Left lung (tissue), 10 donors: ENCODE data around the gene KRTAP5-8. TPM values are rescaled to one million over a fixed set of nuclear protein-coding genes. Genes with fewer than 3 reads are reported as not detected.
"Not testable (repeated sequence)": the region's sequence is repeated elsewhere in the genome, so short reads cannot be mapped to it uniquely, and the experiment has no call there.

Source experiments
- ATAC-seq: fragments of 200-7000 bp; cut with Tn5 transposase; one replicate; pipeline ENCODE4 v1.9.1; 2020; ENCODE audit warnings: moderate library complexity
- DNase-seq, 4 donors: peaks; one replicate each; pipeline ENCODE4 v3.0.0-alpha.2; 2013 to 2020
- H3K27ac ChIP-seq, 2 donors: fragments of 200-600 bp; sonication (generic) in 1 of 2; one replicate each; pipeline versions ENCODE4 v1.5.0 to v1.8.0; 2020 to 2021
- H3K27me3 ChIP-seq, 2 donors: fragments of 200-600 bp; sonication (generic) in 1 of 2; one replicate each; pipeline versions ENCODE4 v1.5.0 to v1.8.0; 2020 to 2021
- H3K36me3 ChIP-seq, 2 donors: fragments of 200-600 bp; sonication (generic) in 1 of 2; one replicate each; pipeline versions ENCODE4 v1.5.0 to v1.8.0; 2020 to 2021
- H3K4me1 ChIP-seq, 2 donors: fragments of 200-600 bp; one replicate each; pipeline ENCODE4 v1.8.0; 2021
- H3K4me3 ChIP-seq, 2 donors: fragments of 200-600 bp; sonication (generic) in 1 of 2; one replicate each; pipeline versions ENCODE4 v1.5.0 to v1.8.0; 2020 to 2021; ENCODE audit warnings: mild to moderate bottlenecking in 1 of 2
- H3K9me3 ChIP-seq, 2 donors: fragments of 200-600 bp; sonication (generic) in 1 of 2; one replicate each; pipeline versions ENCODE4 v1.5.0 to v1.8.0; 2020 to 2021
- intact Hi-C, 2 donors: fragments of 100-400 bp; cut with DNase I; formaldehyde crosslinking; loops; one replicate each; pipeline versions ENCODE4 v1.11.2 to v1.14.2; 2022
- polyA plus RNA-seq, 6 donors: library from polyadenylated mRNA; unstranded; fragments of 120-200 nt; gene quantifications; one replicate each; pipeline ENCODE4 v1.2.1, GENCODE V29; 2013; ENCODE audit not compliant: insufficient read length in 6 of 6
- total RNA-seq, 2 donors: library from RNA; stranded (reverse); fragmentation: NEBNext Ultra II Directional; extraction: Animal tissue kit (Norgen Biotek cat#: 25700); gene quantifications; one replicate each; pipeline ENCODE4 v1.2.1, GENCODE V29; 2021
- TF ChIP-seq, protein P1 (sequence below), 2 donors: fragments of 200-600 bp; sonication (generic) in 1 of 2; IDR thresholded peaks; one replicate each; pipeline versions ENCODE4 v1.5.0 to v1.8.0; 2021; ENCODE audit warnings: antibody characterized with exemption in 2 of 2
- donor health status: DM: no; HTN: yes; CAD: no.
- donor health status: DM: no; HTN: no; CAD: no.

Gene KRTAP5-8
- total and polyA plus RNA-seq, 8 donors: 0.21 to 0.49 (median 0.31) TPM; not detected in 5

DNA sequence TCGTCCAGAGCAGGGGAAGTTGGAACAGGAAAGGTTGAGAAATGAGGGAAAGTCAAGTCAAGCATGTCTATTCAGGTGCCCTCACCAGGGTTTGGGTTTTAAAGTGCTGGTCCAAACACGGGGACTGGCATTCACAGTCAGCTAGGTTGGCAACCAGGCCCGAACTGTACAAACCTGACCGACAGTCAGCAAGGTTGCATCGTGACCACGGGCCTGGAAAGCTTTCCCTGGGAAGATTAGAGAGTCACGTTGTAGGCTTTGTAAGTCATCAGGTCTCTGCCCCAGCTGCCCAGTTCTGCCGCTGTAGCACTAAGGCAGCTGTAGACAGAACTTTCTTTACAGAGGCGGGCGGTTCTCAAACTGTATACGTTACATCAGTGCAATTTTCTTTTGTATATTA, 35.0 kb downstream of the KRTAP5-8 start:
- DNase-seq (no peak), ATAC-seq (no peak)
- TF ChIP-seq, protein P1, sequence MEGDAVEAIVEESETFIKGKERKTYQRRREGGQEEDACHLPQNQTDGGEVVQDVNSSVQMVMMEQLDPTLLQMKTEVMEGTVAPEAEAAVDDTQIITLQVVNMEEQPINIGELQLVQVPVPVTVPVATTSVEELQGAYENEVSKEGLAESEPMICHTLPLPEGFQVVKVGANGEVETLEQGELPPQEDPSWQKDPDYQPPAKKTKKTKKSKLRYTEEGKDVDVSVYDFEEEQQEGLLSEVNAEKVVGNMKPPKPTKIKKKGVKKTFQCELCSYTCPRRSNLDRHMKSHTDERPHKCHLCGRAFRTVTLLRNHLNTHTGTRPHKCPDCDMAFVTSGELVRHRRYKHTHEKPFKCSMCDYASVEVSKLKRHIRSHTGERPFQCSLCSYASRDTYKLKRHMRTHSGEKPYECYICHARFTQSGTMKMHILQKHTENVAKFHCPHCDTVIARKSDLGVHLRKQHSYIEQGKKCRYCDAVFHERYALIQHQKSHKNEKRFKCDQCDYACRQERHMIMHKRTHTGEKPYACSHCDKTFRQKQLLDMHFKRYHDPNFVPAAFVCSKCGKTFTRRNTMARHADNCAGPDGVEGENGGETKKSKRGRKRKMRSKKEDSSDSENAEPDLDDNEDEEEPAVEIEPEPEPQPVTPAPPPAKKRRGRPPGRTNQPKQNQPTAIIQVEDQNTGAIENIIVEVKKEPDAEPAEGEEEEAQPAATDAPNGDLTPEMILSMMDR (IDR thresholded peaks at IDR 0.05): no peak
- H3K27me3 ChIP-seq: no peaks in the 10 kb centered on the region
- H3K4me3 ChIP-seq: no peak overlapping the region
- intact Hi-C loops: no loop called here
- H3K36me3 ChIP-seq: no peaks in the 10 kb centered on the region
- H3K27ac ChIP-seq: no peak overlapping the region
- H3K9me3 ChIP-seq: no peaks in the 10 kb centered on the region
- no peaks in the 10 kb centered on the region for H3K4me1 ChIP-seq

DNA sequence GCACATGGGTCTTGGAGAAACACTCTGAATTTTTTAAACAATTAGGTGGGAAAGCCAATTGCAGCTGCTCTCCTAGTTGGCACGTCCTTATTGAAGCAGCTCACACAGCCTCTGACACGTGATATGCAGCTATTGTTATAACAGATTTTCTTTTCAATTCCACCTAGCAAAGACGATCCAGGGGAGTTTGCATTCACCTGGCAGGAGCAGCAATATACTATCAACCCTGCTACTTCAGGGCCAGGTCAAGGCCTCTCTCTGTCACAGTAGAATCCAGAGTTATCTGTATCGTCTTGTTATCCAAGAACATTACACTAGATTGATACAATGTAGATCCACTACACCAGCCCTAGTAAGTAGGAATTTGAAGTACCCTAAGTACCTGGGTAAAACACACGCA, 36.6 kb downstream of the KRTAP5-8 start:
- no peaks in the 10 kb centered on the region for H3K9me3 ChIP-seq
- TF ChIP-seq, protein P1 (IDR thresholded peaks at IDR 0.05): no peak
- no peak for ATAC-seq
- H3K36me3 ChIP-seq: no peaks in the 10 kb centered on the region
- DNase-seq: no peak
- no peak overlapping the region for H3K4me3 ChIP-seq
- H3K27me3 ChIP-seq: no peaks in the 10 kb centered on the region
- intact Hi-C loops: no loop called here
- no peaks in the 10 kb centered on the region for H3K4me1 ChIP-seq
- no peak overlapping the region for H3K27ac ChIP-seq

DNA sequence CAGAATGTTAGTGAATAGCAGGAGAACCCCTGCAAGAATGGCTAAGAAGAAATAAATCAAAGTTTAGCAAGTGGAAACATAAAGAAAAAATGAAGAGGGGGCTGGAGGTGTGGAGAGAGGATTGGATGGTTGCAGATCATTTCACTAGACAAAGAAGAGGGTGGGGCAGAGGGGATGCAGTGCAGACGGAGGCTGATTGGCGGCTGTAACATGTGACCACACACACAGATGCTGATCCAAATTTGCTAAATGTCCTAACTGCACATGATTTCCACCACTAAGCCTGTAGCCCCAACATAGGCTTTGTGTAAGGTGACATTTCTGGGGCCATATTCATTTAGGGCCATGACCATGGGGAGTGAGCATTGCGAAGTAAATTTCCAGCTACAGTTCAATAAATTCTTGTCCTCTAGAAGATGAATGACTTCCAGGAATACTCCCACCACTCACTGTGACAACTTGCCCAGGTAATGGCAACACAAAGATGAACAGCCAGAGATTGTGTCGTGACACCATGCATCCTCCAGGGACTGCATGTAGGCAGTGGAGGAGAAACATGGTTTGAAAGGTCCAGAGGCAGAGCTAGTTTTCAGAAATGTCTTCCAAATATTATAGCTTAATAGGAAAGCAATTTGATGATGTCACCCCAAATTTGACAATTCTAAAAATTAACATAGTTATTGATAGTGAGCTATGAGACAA, 38.0 kb downstream of the KRTAP5-8 start:
- ATAC-seq (no peak), DNase-seq (no peak)
- intact Hi-C loops: no loop called here
- no peaks in the 10 kb centered on the region for H3K27me3 ChIP-seq
- H3K4me1 ChIP-seq: peaks cover 0 to 6% of the 10 kb centered on the region in 2 donors
- H3K36me3 ChIP-seq: no peaks in the 10 kb centered on the region
- TF ChIP-seq, protein P1 (IDR thresholded peaks at IDR 0.05): no peak
- H3K9me3 ChIP-seq: no peaks in the 10 kb centered on the region
- H3K27ac ChIP-seq: no peak overlapping the region
- no peak overlapping the region for H3K4me3 ChIP-seq

DNA sequence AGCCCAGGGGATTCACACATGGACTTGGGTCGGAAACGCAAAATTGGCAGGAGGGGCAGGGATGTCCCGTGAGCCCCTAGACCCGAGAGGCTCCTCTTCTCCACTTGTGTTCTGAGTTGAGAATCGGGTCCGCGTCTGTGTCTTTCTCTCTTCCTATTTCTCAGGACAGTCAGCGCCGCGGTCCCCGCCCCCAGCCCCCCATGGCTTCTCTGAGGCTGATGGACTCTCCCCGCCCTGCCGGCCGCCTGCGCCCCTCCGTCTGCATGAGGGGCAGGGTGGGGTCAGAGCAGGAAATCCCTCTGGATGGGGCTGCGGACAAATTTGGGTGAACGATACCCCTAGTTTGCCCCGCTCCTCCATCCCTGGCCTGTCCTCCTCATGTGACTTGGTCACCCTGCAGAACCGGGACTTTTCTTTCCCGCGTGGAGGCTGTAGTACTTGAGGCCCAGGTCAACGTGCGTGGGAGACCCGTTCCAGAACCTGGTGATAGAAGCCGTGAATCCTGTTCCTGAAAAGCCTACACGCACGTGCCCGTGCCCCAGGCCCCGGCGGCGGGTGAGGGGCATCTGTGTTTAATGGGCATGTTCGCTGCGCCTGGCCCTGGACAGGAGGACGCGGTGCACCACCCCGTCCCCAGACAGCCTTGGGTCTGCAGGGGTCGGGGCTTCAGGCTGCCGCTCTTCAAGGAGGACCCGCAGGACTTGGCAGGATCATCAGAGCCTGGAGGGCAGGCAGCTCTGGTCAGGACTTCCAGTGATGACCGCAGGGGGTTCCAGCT, 39.1 kb downstream of the KRTAP5-8 start:
- H3K27me3 ChIP-seq, DNase-seq, H3K36me3 ChIP-seq, H3K4me1 ChIP-seq, H3K9me3 ChIP-seq, H3K4me3 ChIP-seq, H3K27ac ChIP-seq, intact Hi-C loops, ATAC-seq: not testable (repeated sequence)

GRCh38 chr11:71577469-71578004, 39.7 kb downstream of the KRTAP5-8 start:
- TF ChIP-seq, protein P1 (IDR thresholded peaks at IDR 0.05): no peak
- Histone ChIP-seq H3K27me3 (no peaks in the 10 kb centered on the region), H3K9me3 (no peaks in the 10 kb centered on the region), H3K36me3 (no peaks in the 10 kb centered on the region), H3K27ac (no peak overlapping the region), H3K4me3 (no peak overlapping the region), H3K4me1 (peaks cover 0 to 6% of the 10 kb centered on the region in 2 donors)
- no peak for ATAC-seq
- DNase-seq: no peak
- intact Hi-C loops: no loop called here

DNA sequence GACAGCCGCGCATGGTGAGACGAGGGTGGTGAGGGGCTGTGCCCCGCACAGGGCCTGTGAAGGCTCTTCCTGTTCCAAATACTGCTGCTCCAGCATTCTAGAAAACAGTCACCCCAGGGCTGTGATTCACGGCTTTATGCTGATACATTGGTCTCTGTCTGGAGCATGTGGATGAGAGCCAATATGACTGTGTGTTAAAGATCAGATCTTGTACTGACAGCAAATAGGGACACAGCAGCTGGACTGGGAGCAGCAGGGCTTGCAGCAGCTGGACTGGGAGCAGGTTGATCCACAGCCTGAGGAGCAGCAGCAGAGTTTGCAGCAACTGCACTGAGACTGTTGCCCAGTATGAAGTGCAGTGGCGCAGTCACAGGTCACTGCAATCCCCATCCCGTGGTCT, 41.7 kb downstream of the KRTAP5-8 start:
- H3K36me3 ChIP-seq, H3K9me3 ChIP-seq, ATAC-seq, DNase-seq, intact Hi-C loops, H3K4me3 ChIP-seq, H3K4me1 ChIP-seq, H3K27me3 ChIP-seq, H3K27ac ChIP-seq: not testable (repeated sequence)
